K562 (cell line): ENCODE data around the gene ZNF597. TPM values are rescaled to one million over a fixed set of nuclear protein-coding genes. Genes with fewer than 3 reads are reported as not detected.
A peak's percentile ranks its signal among the peaks of the same experiment; 100 is the strongest.

ENCODE experiments used
- ATAC-seq: fragments of 200-7000 bp; cut with Tn5 transposase; 3 replicates; pipeline ENCODE4 v1.9.1; 2020; ENCODE audit warnings: moderate library complexity
- BruUV-seq: library from RNA; stranded (reverse); fragments of 400-500 nt; replicated peaks from 2 replicates; lab custom pipeline; 2021; lab: Mats Ljungman, UMichigan
- CTCF ChIA-PET: fragments of 300-600 bp; formaldehyde crosslinking; extraction: SDS; loops from one replicate; lab custom pipeline; 2021; ENCODE audit warnings: low intra/inter-chr PET ratio; lab: Yijun Ruan, JAX
- POLR2A ChIA-PET: fragments of 300-600, 350-650 bp; sonication (Branson Sonifier 250); formaldehyde crosslinking; extraction: SDS; loops from one replicate; lab custom pipeline; 2021; ENCODE audit warnings: antibody characterized with exemption, inconsistent platforms; lab: Yijun Ruan, JAX
- DNase-seq, 4 experiments: peaks; one replicate each; pipeline versions ENCODE4 v3.0.0 to v3.0.0-alpha.2; 2011 to 2018; ENCODE audit warnings: low spot score in 3 of 4, mixed read lengths in 3 of 4; ENCODE audit errors: extremely low read depth in 1 of 4
- FAIRE-seq: peaks from 2 replicates; lab custom pipeline; 2011; peaks lifted over from hg19 to GRCh38; lab: Jason Lieb, UNC
- H2AFZ ChIP-seq: 2 replicates; pipeline ENCODE4 v1.6.0; 2011; ENCODE audit warnings: low read depth, low read length, control low read depth, inconsistent platforms
- H3K27ac ChIP-seq: fragments of 200-600 bp; 3 replicates; pipeline ENCODE4 v1.8.0; 2011; ENCODE audit warnings: low read depth, mild to moderate bottlenecking, control low read depth, inconsistent platforms, low read length, moderate library complexity, mixed read lengths; ENCODE audit errors: extremely low read depth
- H3K27me3 ChIP-seq, 2 experiments: fragments of 300-600 bp in 1 of 2; 2 replicates in 1 of 2; 3 replicates in 1 of 2; pipeline versions ENCODE4 v1.6.0 to v1.8.0; 2011; ENCODE audit warnings: inconsistent platforms in 2 of 2, low read length in 2 of 2, mild to moderate bottlenecking in 1 of 2, mixed read lengths in 1 of 2, moderate library complexity in 1 of 2; ENCODE audit not compliant: control insufficient read depth in 2 of 2, insufficient read depth in 2 of 2
- H3K36me3 ChIP-seq: fragments of 300-600 bp; 3 replicates; pipeline ENCODE4 v1.8.0; 2011; ENCODE audit warnings: mild to moderate bottlenecking, low read length, inconsistent platforms; ENCODE audit not compliant: control insufficient read depth, insufficient read depth
- H3K4me1 ChIP-seq, 2 experiments: fragments of 200-600 bp in 1 of 2; replicated peaks in 1 of 2; 2 replicates in 1 of 2; 3 replicates in 1 of 2; pipeline versions ENCODE4 v1.5.1 to v1.8.0; 2011; ENCODE audit warnings: inconsistent platforms in 2 of 2, low read length in 2 of 2, mild to moderate bottlenecking in 1 of 2, mixed read lengths in 1 of 2, moderate library complexity in 1 of 2; ENCODE audit not compliant: control insufficient read depth in 2 of 2, insufficient read depth in 2 of 2
- H3K4me2 ChIP-seq: 2 replicates; pipeline ENCODE4 v1.6.1; 2011; ENCODE audit warnings: low read length, control low read depth, inconsistent platforms, mixed read lengths; ENCODE audit not compliant: insufficient read depth
- H3K4me3 ChIP-seq: fragments of 200-600 bp; sonication (generic), shearing (Covaris generic); 2 replicates; pipeline ENCODE4 v1.5.1; 2016; ENCODE audit warnings: control low read depth, inconsistent platforms
- H3K79me2 ChIP-seq: fragments of 200-600 bp; 3 replicates; pipeline ENCODE4 v1.8.0; 2011; ENCODE audit warnings: low read length, inconsistent platforms; ENCODE audit not compliant: control insufficient read depth, insufficient read depth
- H3K9ac ChIP-seq, 2 experiments: 2 replicates each; pipeline versions ENCODE4 v1.6.0 to v1.6.1; 2011; ENCODE audit warnings: low read depth in 2 of 2, low read length in 2 of 2, control low read depth in 1 of 2, inconsistent platforms in 1 of 2, mild to moderate bottlenecking in 1 of 2, mixed read lengths in 1 of 2; ENCODE audit not compliant: insufficient read depth in 1 of 2
- H3K9me1 ChIP-seq: one replicate; pipeline ENCODE4 v1.6.0; 2011; ENCODE audit warnings: inconsistent platforms, mild to moderate bottlenecking, low read length, moderate library complexity; ENCODE audit not compliant: control insufficient read depth, insufficient read depth
- H3K9me3 ChIP-seq: replicated peaks from 2 replicates; pipeline ENCODE4 v1.5.1; 2011; ENCODE audit warnings: low read depth, low read length, inconsistent platforms; ENCODE audit not compliant: control insufficient read depth, insufficient read depth
- H4K20me1 ChIP-seq: replicated peaks from 2 replicates; pipeline ENCODE4 v1.6.1; 2011; ENCODE audit warnings: low read length, inconsistent platforms, mixed read lengths; ENCODE audit not compliant: control insufficient read depth, insufficient read depth
- KAT7 ChIP-seq: sonication (generic); formaldehyde crosslinking; IDR thresholded peaks from 2 replicates; pipeline ENCODE4 v1.8.0; 2022; ENCODE audit warnings: missing genetic modification reagents, mild to moderate bottlenecking, borderline replicate concordance
- ZNF316 ChIP-seq: fragments of 450-650 bp; IDR thresholded peaks from 2 replicates; pipeline ENCODE4 v1.6.1; 2016
- WGBS: fragments of 100-300 bp; shearing (Covaris generic); methylation state at CpG from one replicate; pipeline ENCODE4 v1.1.6; 2016; ENCODE audit warnings: low coverage, mixed read lengths; ENCODE audit not compliant: insufficient coverage; ENCODE audit errors: missing lambda C conversion rate; 5-methylcytosine and 5-hydroxymethylcytosine counted together
- in situ Hi-C: fragments of 300-500 bp; cut with MboI; formaldehyde crosslinking; loops from 4 replicates; pipeline ENCODE4 v1.15.0; 2018; ENCODE audit warnings: inconsistent platforms, mixed read lengths
- intact Hi-C: fragments of 100-400 bp; cut with micrococcal nuclease; formaldehyde crosslinking; loops from 2 replicates; pipeline ENCODE4 v1.14.2; 2022
- polyA plus RNA-seq, 8 experiments: library from polyadenylated mRNA; depleted of rRNA in 4 of 8; stranded (reverse) in 5 of 8; unstranded in 3 of 8; fragments of >200 nt; fragmentation: Nextera tagmentation in 2 of 8; fragmentation: Illumina TruSeq in 1 of 8; extraction: Ambion mirVana in 2 of 8; extraction: Trizol in 1 of 8; gene quantifications; 2 replicates each; pipeline versions ENCODE4 v1.2.1 to v1.2.3, GENCODE V29; 2011 to 2014; ENCODE audit warnings: inconsistent platforms in 1 of 8, missing spikeins in 1 of 8
- total RNA-seq, 7 experiments: library from RNA; depleted of rRNA in 6 of 7; stranded (reverse); fragments of >200 nt in 6 of 7; fragmentation: Illumina TruSeq in 2 of 7; extraction: Trizol in 2 of 7; gene quantifications; 2 replicates each; pipeline versions ENCODE4 v1.2.1 to v1.2.3, GENCODE V29; 2011 to 2021; ENCODE audit warnings: low replicate concordance in 1 of 7
- TF ChIP-seq, protein P1 (sequence below), 3 experiments: IDR thresholded peaks in 2 of 3; conservative IDR thresholded peaks in 1 of 3; 2 replicates each; pipeline ENCODE4 v1.5.1; 2011 to 2012; ENCODE audit warnings: low read length in 3 of 3, mild to moderate bottlenecking in 3 of 3, control low read depth in 2 of 3, improper control_type of control experiment in 1 of 3, inconsistent platforms in 1 of 3, low read depth in 1 of 3, mixed read lengths in 1 of 3, moderate library complexity in 1 of 3; ENCODE audit not compliant: insufficient read depth in 2 of 3

ZNF597 gene
- total and polyA plus RNA-seq, 9 of the 15 experiments (the other 6 are each of a cell fraction or from before 2014, with no cell fraction given) = 0.14 to 0.68 (median 0.42) TPM

DNA sequence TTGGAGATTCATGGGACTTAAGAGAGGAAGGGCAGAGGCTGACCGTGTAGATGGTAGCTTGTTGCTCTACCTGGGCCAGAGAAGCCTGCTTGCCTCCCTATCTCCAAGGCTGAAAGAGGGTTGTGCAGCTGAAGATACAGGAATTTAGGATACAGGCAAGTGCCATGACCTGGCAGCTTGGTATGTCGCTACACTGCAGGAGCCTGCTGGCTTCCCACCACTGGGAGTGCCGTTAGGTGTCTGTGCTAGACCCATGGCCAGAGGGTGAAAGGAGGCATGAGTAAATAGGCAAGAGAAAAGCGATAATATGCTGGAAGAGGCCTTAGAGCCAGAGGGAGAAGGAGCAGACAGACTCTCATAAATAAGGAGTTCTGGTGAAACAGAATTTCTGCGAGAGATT, 10.8 kb upstream of the ZNF597 start:
- intact Hi-C loops = no loop called here
- no peak for TF ChIP-seq KAT7 (CRISPR knock-in tag)
- TF ChIP-seq, protein P1, sequence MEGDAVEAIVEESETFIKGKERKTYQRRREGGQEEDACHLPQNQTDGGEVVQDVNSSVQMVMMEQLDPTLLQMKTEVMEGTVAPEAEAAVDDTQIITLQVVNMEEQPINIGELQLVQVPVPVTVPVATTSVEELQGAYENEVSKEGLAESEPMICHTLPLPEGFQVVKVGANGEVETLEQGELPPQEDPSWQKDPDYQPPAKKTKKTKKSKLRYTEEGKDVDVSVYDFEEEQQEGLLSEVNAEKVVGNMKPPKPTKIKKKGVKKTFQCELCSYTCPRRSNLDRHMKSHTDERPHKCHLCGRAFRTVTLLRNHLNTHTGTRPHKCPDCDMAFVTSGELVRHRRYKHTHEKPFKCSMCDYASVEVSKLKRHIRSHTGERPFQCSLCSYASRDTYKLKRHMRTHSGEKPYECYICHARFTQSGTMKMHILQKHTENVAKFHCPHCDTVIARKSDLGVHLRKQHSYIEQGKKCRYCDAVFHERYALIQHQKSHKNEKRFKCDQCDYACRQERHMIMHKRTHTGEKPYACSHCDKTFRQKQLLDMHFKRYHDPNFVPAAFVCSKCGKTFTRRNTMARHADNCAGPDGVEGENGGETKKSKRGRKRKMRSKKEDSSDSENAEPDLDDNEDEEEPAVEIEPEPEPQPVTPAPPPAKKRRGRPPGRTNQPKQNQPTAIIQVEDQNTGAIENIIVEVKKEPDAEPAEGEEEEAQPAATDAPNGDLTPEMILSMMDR (IDR thresholded peaks at IDR 0.05 in 2 of 3, conservative IDR thresholded peaks at IDR 0.05 in 1 of 3; ENCODE audit: insufficient read depth in 2 of 3, low read depth in 1 of 3, low read length in 3 of 3) = 0 out of 6 replicates have a peak, but pooled peaks of 1 of the 3 experiments have one; percentile 5
- no peak for TF ChIP-seq ZNF316
- FAIRE-seq (no peak), ATAC-seq (no peak), DNase-seq (no peak)
- Histone ChIP-seq H3K36me3 (no peaks in the 10 kb centered on the region), H3K9ac (no peak overlapping the region), H3K4me1 (peaks cover 9 to 16% of the 10 kb centered on the region in 2 experiments; a peak in 4 of 5 replicates), H3K27ac (no peak overlapping the region), H3K9me1 (no peaks in the 10 kb centered on the region), H2AFZ (no peak overlapping the region), H3K79me2 (peaks cover 10% of the 10 kb centered on the region), H3K4me3 (no peak overlapping the region), H3K27me3 (no peaks in the 10 kb centered on the region), H3K9me3 (no peaks in the 10 kb centered on the region), H4K20me1 (peaks cover under 1% of the 10 kb centered on the region; the same call in 1 of the 2 replicates), H3K4me2 (no peak overlapping the region)
- CTCF ChIA-PET = no interaction called here
- POLR2A ChIA-PET = interaction anchor here (1.4 kb wide), 1 partner anchor 10 kb away, joined by 4 read pairs; no protein-coding TSS in a partner anchor
- in situ Hi-C loops = no loop called here
- no TSS peak for BruUV-seq
- 35% methylated on average over 5 of the region's 5 CpGs for WGBS
